Thyroid gland (tissue), 4 donors: ENCODE measurements around the gene WNT11. TPM values are rescaled to one million over a fixed set of nuclear protein-coding genes. Genes with fewer than 3 reads are reported as not detected.

Experiments
- DNase-seq, 2 donors: peaks; one replicate each; pipeline ENCODE4 v3.0.0-alpha.2; 2019
- H3K27ac ChIP-seq, 3 donors: fragments of 200-600 bp; sonication (generic); 1 replicate in 2 of 3; 2 replicates in 1 of 3; pipeline ENCODE4 v1.5.1; 2016 to 2019; ENCODE audit warnings: mild to moderate bottlenecking in 1 of 3, moderate library complexity in 1 of 3
- H3K27me3 ChIP-seq: fragments of 200-600 bp; sonication (generic); one replicate; pipeline ENCODE4 v1.5.1; 2019
- H3K36me3 ChIP-seq, 2 donors: fragments of 200-600 bp; sonication (generic); one replicate each; pipeline ENCODE4 v1.5.1; 2016 to 2019
- H3K4me1 ChIP-seq, 2 donors: fragments of 200-600 bp; sonication (generic); one replicate each; pipeline ENCODE4 v1.5.1; 2017 to 2019
- H3K4me3 ChIP-seq, 3 donors: fragments of 200-600 bp; sonication (generic); replicated peaks in 1 of 3; 1 replicate in 2 of 3; 2 replicates in 1 of 3; pipeline ENCODE4 v1.5.1; 2016; ENCODE audit warnings: mild to moderate bottlenecking in 1 of 3
- H3K9me3 ChIP-seq: fragments of 200-600 bp; sonication (generic); one replicate; pipeline ENCODE4 v1.5.1; 2017
- CTCF ChIP-seq, 6 experiments: fragments of 200-600 bp in 3 of 6; fragments of 450-650 bp in 3 of 6; sonication (generic) in 3 of 6; IDR thresholded peaks; one replicate each; pipeline ENCODE4 v1.5.1; 2016 to 2019; ENCODE audit warnings: antibody characterized with exemption in 6 of 6, mild to moderate bottlenecking in 2 of 6, inconsistent platforms in 1 of 6, moderate library complexity in 1 of 6
- POLR2A ChIP-seq, 2 donors: fragments of 450-650 bp; IDR thresholded peaks; one replicate each; pipeline ENCODE4 v1.6.1; 2017; ENCODE audit warnings: antibody characterized with exemption in 2 of 2, mild to moderate bottlenecking in 2 of 2, moderate library complexity in 1 of 2
- WGBS, 2 donors: methylation state at CpG; one replicate each; pipeline ENCODE4 v1.1.5; 2017; 5-methylcytosine and 5-hydroxymethylcytosine counted together
- intact Hi-C: fragments of 100-400 bp; cut with DNase I; formaldehyde crosslinking; loops from one replicate; pipeline ENCODE4 v1.15.1; 2023
- total RNA-seq, 4 donors: library from RNA; depleted of rRNA; stranded (reverse); fragments of >200 nt; gene quantifications; one replicate each; pipeline ENCODE4 v1.2.3, GENCODE V29; 2016

Gene WNT11
- total RNA-seq, 4 donors from 2014 or later = 7.3 to 31.5 (median 10.7) TPM

- H3K36me3 ChIP-seq = no peaks in the 10 kb centered on the region
- no peak overlapping the region for H3K4me3 ChIP-seq
- H3K27ac ChIP-seq = peak overlapping the region in 1 of 3 donors; percentile 1
- no peaks in the 10 kb centered on the region for H3K27me3 ChIP-seq
- TF ChIP-seq POLR2A (IDR thresholded peaks at IDR 0.05) (no peak), CTCF (IDR thresholded peaks at IDR 0.05) (no peak)
- H3K9me3 ChIP-seq = no peaks in the 10 kb centered on the region
- intact Hi-C loops = no loop called here
- WGBS, 2 donors = 75 to 89% methylated on average over 10 of the region's 10 CpGs
- DNase-seq = peak in 1 of 2 donors; percentile 7
- no peaks in the 10 kb centered on the region for H3K4me1 ChIP-seq
Observed at GRCh38 chr11:76185511-76185910, 20.8 kb downstream of the WNT11 start.

GRCh38 chr11:76184551-76184993 lies 21.7 kb downstream of the WNT11 start:
- Histone ChIP-seq H3K4me1 (no peaks in the 10 kb centered on the region), H3K4me3 (no peak overlapping the region), H3K36me3 (no peaks in the 10 kb centered on the region), H3K9me3 (no peaks in the 10 kb centered on the region), H3K27me3 (no peaks in the 10 kb centered on the region), H3K27ac (no peak overlapping the region)
- intact Hi-C loops = no loop called here
- WGBS, 2 donors = 71 to 78% methylated on average over 6 of the region's 7 CpGs
- no peak for TF ChIP-seq POLR2A (IDR thresholded peaks at IDR 0.05)
- no peak for TF ChIP-seq CTCF (IDR thresholded peaks at IDR 0.05)
- no peak for DNase-seq

- intact Hi-C loops = no loop called here
- no peaks in the 10 kb centered on the region for H3K36me3 ChIP-seq
- H3K9me3 ChIP-seq = no peaks in the 10 kb centered on the region
- no peaks in the 10 kb centered on the region for H3K27me3 ChIP-seq
- DNase-seq = no peak
- no peak overlapping the region for H3K4me3 ChIP-seq
- no peak for TF ChIP-seq CTCF (IDR thresholded peaks at IDR 0.05)
- TF ChIP-seq POLR2A (IDR thresholded peaks at IDR 0.05) = no peak
- H3K27ac ChIP-seq = no peak overlapping the region
- 89 to 90% methylated on average over 3 to 15 of the region's 15 CpGs for WGBS, 2 donors
- no peaks in the 10 kb centered on the region for H3K4me1 ChIP-seq
Observed at GRCh38 chr11:76181371-76181770, 24.9 kb downstream of the WNT11 start.

GRCh38 chr11:76179147-76179546 lies 27.2 kb downstream of the WNT11 start:
- Histone ChIP-seq H3K4me1 (no peaks in the 10 kb centered on the region), H3K27me3 (no peaks in the 10 kb centered on the region), H3K36me3 (no peaks in the 10 kb centered on the region), H3K27ac (no peak overlapping the region), H3K4me3 (no peak overlapping the region), H3K9me3 (no peaks in the 10 kb centered on the region)
- DNase-seq = no peak
- intact Hi-C loops = no loop called here
- 87 to 96% methylated on average over 7 to 12 of the region's 13 CpGs for WGBS, 2 donors
- TF ChIP-seq CTCF (IDR thresholded peaks at IDR 0.05) (no peak), POLR2A (IDR thresholded peaks at IDR 0.05) (no peak)

- Histone ChIP-seq H3K36me3 (no peaks in the 10 kb centered on the region), H3K4me1 (no peaks in the 10 kb centered on the region), H3K9me3 (no peaks in the 10 kb centered on the region), H3K27ac (no peak overlapping the region), H3K4me3 (no peak overlapping the region), H3K27me3 (no peaks in the 10 kb centered on the region)
- DNase-seq = no peak
- intact Hi-C loops = no loop called here
- 93 to 100% methylated on average over 2 to 6 of the region's 6 CpGs for WGBS, 2 donors
- TF ChIP-seq CTCF (IDR thresholded peaks at IDR 0.05) (no peak), POLR2A (IDR thresholded peaks at IDR 0.05) (no peak)
Observed at GRCh38 chr11:76177250-76177686, 29.0 kb downstream of the WNT11 start.
